ENCODE data around the gene NGEF. TPM values are rescaled to one million over a fixed set of nuclear protein-coding genes. Genes with fewer than 3 reads are reported as not detected.

Gene NGEF
- total RNA-seq, 1 experiment from 2014 or later = 1.9 TPM

DNA sequence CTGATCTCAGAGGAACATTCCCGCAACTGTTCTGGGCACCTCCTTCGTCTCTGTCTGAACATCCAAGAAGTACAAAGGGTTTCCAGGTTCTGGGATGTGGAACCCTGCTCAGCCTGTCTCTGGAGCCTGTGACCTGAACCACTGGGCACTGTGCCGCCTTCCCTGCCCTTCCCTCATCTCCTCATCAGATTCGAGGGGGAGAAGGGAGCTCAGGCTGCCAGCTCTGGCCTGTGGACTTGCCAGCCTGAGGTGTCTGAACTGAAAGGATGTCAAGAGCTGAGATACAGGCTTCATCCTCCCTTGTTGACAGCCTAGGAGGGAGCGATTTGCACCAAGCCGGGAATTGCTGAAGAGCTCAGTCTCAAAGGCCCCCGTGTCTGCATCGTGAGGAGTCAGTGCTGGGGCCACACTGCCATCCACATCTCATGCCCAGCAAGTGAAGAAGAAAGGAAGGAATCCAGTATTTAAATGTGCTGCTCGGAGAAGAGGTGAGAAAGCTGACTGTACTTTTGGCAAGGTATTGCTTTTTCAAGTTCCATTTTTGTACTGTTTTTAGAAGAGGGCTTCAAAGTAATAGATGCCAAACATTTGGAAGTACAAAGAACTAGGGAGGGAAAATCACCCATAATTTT is 32.0 kb upstream of the NGEF start:
- Histone ChIP-seq H3K23ac (ENCODE audit: insufficient read length, low read depth, low read length) (no peak overlapping the region), H2BK15ac (ENCODE audit: low read depth, low read length) (no peak overlapping the region), H2BK20ac (ENCODE audit: low read depth, low read length, poor library complexity, severe bottlenecking) (no peak overlapping the region), H3K79me1 (ENCODE audit: insufficient read depth, low read depth, low read length, poor library complexity, severe bottlenecking) (no peaks in the 10 kb centered on the region), H3K14ac (ENCODE audit: insufficient read depth, low read length) (no peak overlapping the region), H3T11ph (ENCODE audit: low read length) (no peak overlapping the region), H3K4me1 (ENCODE audit: insufficient read depth, low read length) (peaks cover 4% of the 10 kb centered on the region; the same call in 1 of the 2 replicates), H3K27ac (ENCODE audit: insufficient read length, low read depth, low read length) (no peak overlapping the region), H3K4me2 (ENCODE audit: insufficient read depth, insufficient read length, low read length) (no peak overlapping the region), H3K79me2 (ENCODE audit: insufficient read depth, low read length) (0 out of 2 replicates have a peak, but pooled peaks cover 1% of the 10 kb centered on the region), H3K27me3 (ENCODE audit: insufficient read depth, low read length) (no peaks in the 10 kb centered on the region; the same call in 1 of the 2 replicates), H3K9me3 (ENCODE audit: control insufficient read depth, low read depth, low read length) (no peaks in the 10 kb centered on the region), H2AK5ac (ENCODE audit: insufficient read length, low read length) (no peak overlapping the region), H4K5ac (ENCODE audit: insufficient read length, low read depth, low read length) (no peak overlapping the region), H3K18ac (ENCODE audit: insufficient read length, low read depth, low read length) (no peak overlapping the region), H2BK120ac (ENCODE audit: low read depth, low read length, poor library complexity, severe bottlenecking) (no peak overlapping the region), H3K9ac (ENCODE audit: extremely low read depth, insufficient read length, low read length) (no peak overlapping the region), H4K8ac (replicated peaks; ENCODE audit: insufficient read length, low read depth, low read length) (no peak overlapping the region), H2BK12ac (ENCODE audit: insufficient read length, low read depth, low read length) (no peak overlapping the region), H4K20me1 (ENCODE audit: control insufficient read depth, insufficient read depth, insufficient read length) (no peaks in the 10 kb centered on the region), H3K4ac (ENCODE audit: low read depth, low read length) (no peak overlapping the region), H2AFZ (ENCODE audit: low read length) (no peak overlapping the region), H3K56ac (ENCODE audit: insufficient read length, low read depth, low read length) (no peak overlapping the region), H4K91ac (ENCODE audit: insufficient read length, low read depth, low read length) (no peak overlapping the region), H2BK5ac (ENCODE audit: insufficient read length, low read length) (no peak overlapping the region), H3K23me2 (ENCODE audit: insufficient read length, low read depth, low read length, poor library complexity, severe bottlenecking) (no peaks in the 10 kb centered on the region)
- WGBS (ENCODE audit: extremely low coverage, insufficient read length, low lambda C conversion rate) = no CpG with 5 or more reads among the region's 9 CpGs
- H3K4me1 Mint-ChIP-seq = peaks cover 23 to 24% of the 10 kb centered on the region in 2 experiments
- H3K4me3 Mint-ChIP-seq = no peak overlapping the region
- H3K27me3 Mint-ChIP-seq (ENCODE audit: low read depth) = peaks cover 25% of the 10 kb centered on the region
- TF ChIP-seq CTCF (conservative IDR thresholded peaks at IDR 0.05) = no peak
- no peaks in the 10 kb centered on the region; a peak in 1 of 7 replicates for H3K36me3 Mint-ChIP-seq (ENCODE audit: insufficient read depth in 1 of 3, low read depth in 3 of 3)
- H3K9me3 Mint-ChIP-seq = no peaks in the 10 kb centered on the region
- no peak overlapping the region for H3K27ac Mint-ChIP-seq
- DNase-seq = no peak

Measured in H9 (cell line).